HT1080 (cell line): ENCODE measurements around the gene COA3. TPM values are rescaled to one million over a fixed set of nuclear protein-coding genes. Genes with fewer than 3 reads are reported as not detected.

Experiments used
- DNase-seq: peaks from one replicate; pipeline ENCODE4 v3.0.0-alpha.2; 2015; ENCODE audit warnings: low read depth
- polyA plus RNA-seq, 2 experiments: library from polyadenylated mRNA; depleted of rRNA; stranded (reverse); fragments of >200 nt; gene quantifications; 2 replicates each; pipeline ENCODE4 v1.2.3, GENCODE V29; 2015
- total RNA-seq: library from RNA; depleted of rRNA; stranded (reverse); fragments of >200 nt; shearing (Covaris generic); gene quantifications from 2 replicates; pipeline ENCODE4 v1.2.3, GENCODE V29; 2014; rRNA removed

The COA3 gene
- 65.2 and 97.2 TPM in 2 replicates for total RNA-seq
- polyA plus RNA-seq (2015; cell fraction: cytosol; rRNA removed) = 40.5 and 52.8 TPM in 2 replicates
- 22.8 and 26.0 TPM in 2 replicates for polyA plus RNA-seq (2015; cell fraction: nucleus; rRNA removed)

GRCh38 chr17:42798383-42799380 lies at the start of gene COA3, which contains the start of gene CNTD1:
COA3 (minus strand) TSS chr17:42798704; CDS start chr17:42798681, 23 bp downstream.
CNTD1 (plus strand) TSS chr17:42798861; CDS start chr17:42799068, 207 bp downstream.
- peak; percentile 82 for DNase-seq

GRCh38 chr17:42848093-42848492 lies 49.6 kb upstream of the COA3 start:
- no peak for DNase-seq

GRCh38 chr17:42846594-42847280 lies 48.2 kb upstream of the COA3 start:
- DNase-seq = no peak

GRCh38 chr17:42845918-42846593 lies 47.6 kb upstream of the COA3 start:
- DNase-seq = peak; percentile 34

GRCh38 chr17:42845556-42845917 lies 47.0 kb upstream of the COA3 start:
- no peak for DNase-seq

GRCh38 chr17:42844761-42845555 lies 46.5 kb upstream of the COA3 start:
- DNase-seq = no peak

- DNase-seq = no peak
Measured at GRCh38 chr17:42844271-42844670, 45.8 kb upstream of the COA3 start, which contains the start of gene AOC2. AOC2 (plus strand) TSS chr17:42844580; CDS start chr17:42844627, 47 bp downstream.

GRCh38 chr17:42843358-42843934 lies 44.9 kb upstream of the COA3 start:
- peak; percentile 44 for DNase-seq

GRCh38 chr17:42841975-42842685 lies 43.6 kb upstream of the COA3 start:
- no peak for DNase-seq

- DNase-seq = no peak
Measured at GRCh38 chr17:42835732-42836131, 37.2 kb upstream of the COA3 start.

GRCh38 chr17:42833767-42834422 lies 35.4 kb upstream of the COA3 start:
- no peak for DNase-seq

GRCh38 chr17:42832934-42833766 lies 34.6 kb upstream of the COA3 start, which contains the start of gene PSME3:
PSME3 (plus strand) TSS chr17:42833397; CDS start chr17:42833632, 235 bp downstream.
- DNase-seq = peak; percentile 83

GRCh38 chr17:42832213-42832933 lies 33.9 kb upstream of the COA3 start:
- DNase-seq = no peak

- DNase-seq = no peak
Measured at GRCh38 chr17:42830971-42831370, 32.5 kb upstream of the COA3 start.

GRCh38 chr17:42827472-42827871 lies 29.0 kb upstream of the COA3 start:
- DNase-seq = no peak

- DNase-seq = no peak
Measured at GRCh38 chr17:42821176-42821575, 22.7 kb upstream of the COA3 start.

GRCh38 chr17:42819939-42820535 lies 21.5 kb upstream of the COA3 start:
- peak; percentile 48 for DNase-seq
